CD4-positive, alpha-beta memory T cell (primary cell): ENCODE data around the gene MBNL1. TPM values are rescaled to one million over a fixed set of nuclear protein-coding genes. Genes with fewer than 3 reads are reported as not detected.

ENCODE experiments used
- CTCF ChIA-PET: fragments of 350-600 bp; sonication (Branson Sonifier 250); formaldehyde crosslinking; loops from one replicate; lab custom pipeline; 2021; ENCODE audit warnings: inconsistent platforms; ENCODE audit not compliant: partially characterized antibody; lab: Charles Lee
- POLR2A ChIA-PET: fragments of 350-600 bp; sonication (Branson Sonifier 250); formaldehyde crosslinking; loops from one replicate; lab custom pipeline; 2021; ENCODE audit not compliant: partially characterized antibody; lab: Charles Lee
- DNase-seq, 5 donors: peaks; one replicate each; pipeline versions ENCODE4 v3.0.0 to v3.0.0-alpha.2; 2020 to 2022; ENCODE audit warnings: mixed read lengths in 1 of 5
- H3K27ac ChIP-seq: one replicate; pipeline ENCODE4 v1.7.0; 2013; ENCODE audit warnings: low read depth, low read length
- H3K27me3 ChIP-seq: 2 replicates; pipeline ENCODE4 v1.7.0; 2013; ENCODE audit warnings: mild to moderate bottlenecking, low read length, moderate library complexity; ENCODE audit not compliant: insufficient read depth
- H3K36me3 ChIP-seq: 2 replicates; pipeline ENCODE4 v1.7.0; 2013; ENCODE audit warnings: mild to moderate bottlenecking, low read length, moderate library complexity; ENCODE audit not compliant: insufficient read depth
- H3K4me1 ChIP-seq: 2 replicates; pipeline ENCODE4 v1.7.0; 2013; ENCODE audit warnings: mild to moderate bottlenecking, low read length, moderate library complexity; ENCODE audit not compliant: insufficient read depth
- H3K4me3 ChIP-seq, 2 donors: one replicate each; pipeline ENCODE4 v1.7.0; 2013; ENCODE audit warnings: low read length in 2 of 2, mild to moderate bottlenecking in 1 of 2
- H3K9me3 ChIP-seq, 2 donors: one replicate each; pipeline ENCODE4 v1.7.0; 2013; ENCODE audit warnings: low read length in 2 of 2, control low read depth in 1 of 2; ENCODE audit not compliant: control insufficient read depth in 1 of 2
- H3K27ac Mint-ChIP-seq, 7 donors: one replicate each; pipeline ENCODE4 v1.8.0; 2020 to 2021; ENCODE audit warnings: mixed read lengths in 7 of 7, mild to moderate bottlenecking in 6 of 7, inconsistent platforms in 3 of 7, moderate library complexity in 3 of 7
- H3K27me3 Mint-ChIP-seq, 2 donors: one replicate each; pipeline ENCODE4 v1.8.0; 2020 to 2021; ENCODE audit warnings: mixed read lengths in 2 of 2
- H3K36me3 Mint-ChIP-seq, 2 donors: one replicate each; pipeline ENCODE4 v1.8.0; 2020 to 2021; ENCODE audit warnings: mixed read lengths in 2 of 2, inconsistent platforms in 1 of 2, mild to moderate bottlenecking in 1 of 2
- H3K4me1 Mint-ChIP-seq, 4 donors: one replicate each; pipeline ENCODE4 v1.8.0; 2020 to 2021; ENCODE audit warnings: mixed read lengths in 4 of 4, mild to moderate bottlenecking in 1 of 4
- H3K4me3 Mint-ChIP-seq, 8 donors: one replicate each; pipeline ENCODE4 v1.8.0; 2020 to 2021; ENCODE audit warnings: mixed read lengths in 8 of 8, mild to moderate bottlenecking in 7 of 8, moderate library complexity in 6 of 8, inconsistent platforms in 3 of 8
- H3K9me3 Mint-ChIP-seq, 8 donors: one replicate each; pipeline ENCODE4 v1.8.0; 2020 to 2021; ENCODE audit warnings: mixed read lengths in 8 of 8, mild to moderate bottlenecking in 5 of 8, inconsistent platforms in 3 of 8, moderate library complexity in 1 of 8
- intact Hi-C: fragments of 100-400 bp; cut with micrococcal nuclease; formaldehyde crosslinking; loops from one replicate; pipeline ENCODE4 v1.15.1; 2023
- polyA plus RNA-seq, 2 donors: library from polyadenylated mRNA; unstranded; fragments of 300-500 nt; fragmentation: Illumina TruSeq; gene quantifications; one replicate each; pipeline ENCODE4 v1.2.3, GENCODE V29; 2021
- total RNA-seq, 2 experiments: library from RNA; stranded (reverse); gene quantifications; one replicate each; pipeline ENCODE4 v1.2.3, GENCODE V29; 2021

MBNL1 gene
- total and polyA plus RNA-seq, 4 experiments from 2014 or later = 289 to 430 (median 361) TPM

DNA sequence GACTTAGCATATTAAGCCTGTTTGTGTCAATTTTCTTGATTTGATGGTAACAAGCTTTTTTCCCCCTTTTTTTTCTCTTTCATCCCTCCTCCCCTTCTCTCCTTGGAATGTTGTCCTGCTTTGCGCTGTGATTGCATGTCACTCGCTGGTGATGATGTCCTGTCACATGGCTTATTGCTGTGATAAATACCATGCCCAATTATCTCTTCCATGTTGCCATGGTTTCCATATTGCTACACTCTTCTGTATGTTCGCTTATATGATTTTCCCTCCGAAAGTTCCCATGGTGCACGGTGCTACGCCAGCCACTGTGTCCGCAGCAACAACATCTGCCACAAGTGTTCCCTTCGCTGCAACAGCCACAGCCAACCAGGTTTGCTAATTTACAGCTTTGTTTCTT lies 187.3 kb downstream of the MBNL1 start:
- Mint-ChIP-seq H3K36me3 (peaks cover 48 to 72% of the 10 kb centered on the region in 2 donors), H3K4me3 (peak overlapping the region in 2 of 8 donors; percentile 35 to 43), H3K4me1 (peaks cover 39 to 61% (median 51%) of the 10 kb centered on the region in 4 donors), H3K27me3 (no peaks in the 10 kb centered on the region), H3K9me3 (no peaks in the 10 kb centered on the region), H3K27ac (peak overlapping the region in 6 of 7 donors; percentile 2 to 93 (median 58))
- Histone ChIP-seq H3K27me3 (no peaks in the 10 kb centered on the region), H3K36me3 (peaks cover 54% of the 10 kb centered on the region), H3K4me1 (peaks cover 52% of the 10 kb centered on the region), H3K27ac (no peak overlapping the region), H3K4me3 (no peak overlapping the region), H3K9me3 (no peaks in the 10 kb centered on the region)
- DNase-seq = no peak
- CTCF ChIA-PET = interaction anchor here (1.8 kb wide), 1 partner anchor 11 kb away, joined by 6 read pairs; no protein-coding TSS in a partner anchor
- POLR2A ChIA-PET = no interaction called here
- intact Hi-C loops = no loop called here

DNA sequence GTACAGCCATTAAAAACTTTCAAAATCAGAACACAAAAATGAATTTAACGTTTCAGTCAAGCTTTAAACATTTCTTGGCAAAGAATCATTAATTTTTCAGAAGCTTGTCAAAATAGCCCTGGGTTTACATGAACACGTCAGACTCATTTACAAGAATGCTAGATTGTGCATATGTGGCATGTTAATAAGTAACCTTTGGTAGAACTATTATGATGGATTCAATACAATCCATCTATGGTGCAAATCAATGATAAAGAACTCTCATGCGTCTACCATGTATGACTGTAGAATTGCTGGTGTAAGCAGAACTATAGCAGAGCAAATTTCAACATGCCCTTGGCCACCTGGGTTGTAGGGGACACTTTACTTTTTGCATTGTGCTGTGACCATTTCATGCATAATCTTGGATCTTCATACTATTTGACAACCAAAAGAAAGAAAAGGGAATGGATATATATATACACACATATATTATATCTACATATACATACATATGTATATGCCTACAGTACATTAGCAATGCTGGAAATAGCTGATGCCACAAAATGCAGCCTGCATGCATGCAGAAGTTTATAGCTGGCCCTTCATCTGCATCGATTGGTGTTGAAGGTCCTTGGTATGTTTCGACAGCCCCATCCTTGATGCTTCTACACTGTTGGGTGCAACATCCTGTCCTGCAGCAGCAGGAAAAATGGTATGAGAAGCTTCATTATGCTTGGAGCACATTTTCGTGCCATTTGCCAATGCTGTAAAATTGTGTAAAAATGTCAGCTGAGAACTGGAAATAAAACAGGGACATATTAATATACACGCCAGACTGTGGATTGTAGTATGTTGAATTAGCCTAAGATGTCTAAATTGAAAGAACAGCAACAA lies 189.0 kb downstream of the MBNL1 start:
- Histone ChIP-seq H3K9me3 (no peaks in the 10 kb centered on the region), H3K27ac (peak overlapping the region; percentile 0), H3K4me1 (peaks cover 35% of the 10 kb centered on the region), H3K4me3 (no peak overlapping the region), H3K27me3 (no peaks in the 10 kb centered on the region), H3K36me3 (peaks cover 65% of the 10 kb centered on the region)
- DNase-seq = no peak
- ChIA-PET CTCF (interaction anchor here (0.8 to 1.7 kb wide), 5 partner anchors 9 to 274 kb away, joined by 3 to 9 read pairs (median 3); no protein-coding TSS in a partner anchor), POLR2A (interaction anchor here (0.5 to 0.9 kb wide), 2 partner anchors 9 to 1821 kb away, joined by 3 read pairs; no protein-coding TSS in a partner anchor)
- intact Hi-C loops = no loop called here
- H3K4me3 Mint-ChIP-seq = peak overlapping the region in 1 of 8 donors; percentile 9
- H3K27ac Mint-ChIP-seq = peak overlapping the region; percentile 22 to 79 (median 71)
- H3K9me3 Mint-ChIP-seq = no peaks in the 10 kb centered on the region
- no peaks in the 10 kb centered on the region for H3K27me3 Mint-ChIP-seq
- H3K4me1 Mint-ChIP-seq = peaks cover 28 to 45% (median 37%) of the 10 kb centered on the region in 4 donors
- peaks cover 38 to 65% of the 10 kb centered on the region in 2 donors for H3K36me3 Mint-ChIP-seq

DNA sequence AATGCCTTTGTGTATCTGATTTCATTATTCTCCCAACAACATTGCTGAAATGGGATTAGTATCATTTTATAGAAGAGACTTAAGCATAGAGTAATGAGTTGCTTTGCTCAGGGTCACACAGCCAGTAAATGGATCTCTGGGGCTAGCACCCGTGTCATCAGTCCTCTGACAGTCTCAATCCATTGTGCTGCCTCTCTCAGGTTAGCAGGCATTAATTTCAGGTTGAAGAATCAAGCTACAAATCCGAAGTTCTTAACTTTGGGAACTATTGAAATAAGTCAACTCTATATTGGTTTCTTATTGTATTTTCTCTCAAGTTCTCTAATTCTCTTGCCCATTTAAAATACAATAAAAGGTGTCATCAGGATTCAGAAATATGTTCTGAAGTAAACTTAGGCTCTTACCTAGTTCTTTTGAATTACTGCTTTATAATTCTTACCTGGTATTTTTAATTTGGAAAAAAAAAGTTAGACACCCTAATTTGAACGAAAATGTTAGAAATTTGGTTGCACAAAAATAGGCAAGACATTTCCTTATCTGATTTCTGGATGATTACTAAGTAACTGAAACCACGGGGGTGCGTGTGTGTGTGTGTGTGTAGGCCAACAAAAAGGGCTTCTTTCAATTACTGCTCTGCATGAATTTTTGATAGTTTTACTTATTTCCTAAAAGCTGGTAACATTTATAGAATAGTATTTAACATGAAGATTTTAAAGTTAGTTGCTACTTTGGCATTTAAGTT lies 189.8 kb downstream of the MBNL1 start:
- Histone ChIP-seq H3K36me3 (peaks cover 67% of the 10 kb centered on the region), H3K27me3 (no peaks in the 10 kb centered on the region), H3K27ac (peak overlapping the region; percentile 0), H3K9me3 (no peaks in the 10 kb centered on the region), H3K4me3 (no peak overlapping the region), H3K4me1 (peaks cover 30% of the 10 kb centered on the region)
- peak in 1 of 5 donors; percentile 35 for DNase-seq
- Mint-ChIP-seq H3K4me3 (peak overlapping the region in 1 of 8 donors; percentile 9), H3K27me3 (no peaks in the 10 kb centered on the region), H3K27ac (peak overlapping the region; percentile 55 to 79 (median 74)), H3K9me3 (no peaks in the 10 kb centered on the region), H3K36me3 (peaks cover 37 to 67% of the 10 kb centered on the region in 2 donors), H3K4me1 (peaks cover 28 to 44% (median 36%) of the 10 kb centered on the region in 4 donors)
- ChIA-PET POLR2A (interaction anchor here (0.5 to 0.9 kb wide), 3 partner anchors 8 to 1820 kb away, joined by 3 read pairs; no protein-coding TSS in a partner anchor), CTCF (interaction anchor here (0.7 to 1.3 kb wide), 3 partner anchors 11 to 274 kb away, joined by 3 to 5 read pairs (median 3); no protein-coding TSS in a partner anchor)
- intact Hi-C loops = no loop called here

DNA sequence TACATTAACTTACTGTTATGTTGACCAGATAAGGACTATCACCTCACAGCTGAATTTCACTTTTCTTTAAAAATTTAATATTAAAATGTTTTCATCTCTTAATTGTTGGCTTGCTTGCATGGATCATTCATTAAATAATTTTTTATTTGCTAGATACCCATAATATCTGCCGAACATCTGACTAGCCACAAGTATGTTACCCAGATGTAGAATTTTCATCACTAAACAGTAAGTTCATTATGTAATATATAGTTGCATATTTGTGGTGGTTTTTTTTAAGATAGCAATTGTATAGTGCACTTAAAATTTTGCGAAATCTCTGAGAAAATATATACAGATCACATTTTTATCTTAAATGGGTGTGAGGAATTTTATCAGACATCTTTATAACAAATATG lies 190.4 kb downstream of the MBNL1 start:
- Histone ChIP-seq H3K9me3 (no peaks in the 10 kb centered on the region), H3K4me3 (no peak overlapping the region), H3K36me3 (peaks cover 63% of the 10 kb centered on the region), H3K27me3 (no peaks in the 10 kb centered on the region), H3K27ac (no peak overlapping the region), H3K4me1 (peaks cover 29% of the 10 kb centered on the region)
- Mint-ChIP-seq H3K4me3 (no peak overlapping the region), H3K36me3 (peaks cover 37 to 66% of the 10 kb centered on the region in 2 donors), H3K9me3 (no peaks in the 10 kb centered on the region), H3K27me3 (no peaks in the 10 kb centered on the region), H3K4me1 (peaks cover 26 to 40% (median 33%) of the 10 kb centered on the region in 4 donors), H3K27ac (peak overlapping the region in 3 of 7 donors; percentile 55 to 78 (median 74))
- no peak for DNase-seq
- intact Hi-C loops = no loop called here
- ChIA-PET POLR2A (interaction anchor here (0.8 kb wide), 1 partner anchor 22 kb away, joined by 3 read pairs; no protein-coding TSS in a partner anchor), CTCF (interaction anchor here (0.7 to 1.3 kb wide), 3 partner anchors 11 to 275 kb away, joined by 3 to 5 read pairs (median 3); no protein-coding TSS in a partner anchor)

DNA sequence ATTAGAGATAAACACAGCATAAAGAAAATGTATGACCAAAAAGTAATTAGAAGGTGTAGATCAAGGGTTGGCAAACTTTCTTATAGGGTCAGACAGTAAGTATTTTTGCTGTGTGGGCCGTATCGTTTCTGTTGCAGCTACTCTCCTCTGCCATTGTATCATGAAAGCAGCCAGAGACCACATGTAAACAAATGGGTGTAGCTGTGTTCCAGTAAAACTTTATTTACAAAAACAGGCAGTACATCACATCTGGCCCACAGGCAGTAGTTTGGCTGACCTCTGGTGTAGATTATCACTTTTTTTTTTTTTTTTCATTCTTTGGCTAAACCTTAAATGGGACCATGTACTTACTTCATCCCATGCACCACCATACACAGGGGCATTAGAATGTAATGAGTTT lies 190.8 kb downstream of the MBNL1 start:
- intact Hi-C loops = no loop called here
- peak overlapping the region in 5 of 7 donors; percentile 23 to 88 (median 74) for H3K27ac Mint-ChIP-seq
- H3K4me3 ChIP-seq = no peak overlapping the region
- no peaks in the 10 kb centered on the region for H3K9me3 Mint-ChIP-seq
- no peak overlapping the region for H3K4me3 Mint-ChIP-seq
- CTCF ChIA-PET = interaction anchor here (0.7 to 1.3 kb wide), 3 partner anchors 12 to 276 kb away, joined by 3 to 5 read pairs (median 3); no protein-coding TSS in a partner anchor
- no peaks in the 10 kb centered on the region for H3K9me3 ChIP-seq
- H3K4me1 ChIP-seq = peaks cover 26% of the 10 kb centered on the region
- peaks cover 61% of the 10 kb centered on the region for H3K36me3 ChIP-seq
- H3K27me3 Mint-ChIP-seq = no peaks in the 10 kb centered on the region
- H3K36me3 Mint-ChIP-seq = peaks cover 35 to 64% of the 10 kb centered on the region in 2 donors
- no peaks in the 10 kb centered on the region for H3K27me3 ChIP-seq
- H3K4me1 Mint-ChIP-seq = peaks cover 24 to 36% (median 30%) of the 10 kb centered on the region in 4 donors
- POLR2A ChIA-PET = interaction anchor here (0.8 kb wide), 1 partner anchor 22 kb away, joined by 3 read pairs; no protein-coding TSS in a partner anchor
- no peak overlapping the region for H3K27ac ChIP-seq
- DNase-seq = no peak

DNA sequence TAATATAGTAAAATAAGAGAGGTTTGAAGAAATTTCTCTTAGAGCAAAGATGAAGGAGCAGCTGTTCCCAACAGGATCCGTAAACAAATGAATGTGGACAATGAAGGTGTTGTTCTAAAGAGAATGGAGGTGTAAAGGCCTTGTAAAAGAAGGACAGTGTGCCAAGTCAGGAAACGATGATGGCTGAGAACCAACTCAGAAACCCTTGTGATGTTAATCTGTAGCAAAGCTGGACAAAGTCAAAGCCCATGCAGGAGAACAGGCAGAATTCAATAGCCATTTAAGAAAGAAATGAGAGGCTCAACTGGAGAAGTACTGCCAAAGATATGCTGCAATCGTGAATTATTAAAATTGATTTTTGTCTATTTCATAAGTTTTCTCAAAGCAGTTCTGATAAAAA lies 192.2 kb downstream of the MBNL1 start:
- peaks cover 58% of the 10 kb centered on the region for H3K36me3 ChIP-seq
- POLR2A ChIA-PET = no interaction called here
- H3K4me1 ChIP-seq = peaks cover 22% of the 10 kb centered on the region

More for the DNA sequence above, 192.2 kb downstream of the MBNL1 start:
- H3K27me3 ChIP-seq = no peaks in the 10 kb centered on the region
- DNase-seq = no peak
- Mint-ChIP-seq H3K27ac (peak overlapping the region in 6 of 7 donors; percentile 24 to 91 (median 45)), H3K4me3 (no peak overlapping the region), H3K4me1 (peaks cover 20 to 27% (median 24%) of the 10 kb centered on the region in 4 donors), H3K9me3 (no peaks in the 10 kb centered on the region), H3K36me3 (peaks cover 35 to 69% of the 10 kb centered on the region in 2 donors), H3K27me3 (no peaks in the 10 kb centered on the region)
- H3K4me3 ChIP-seq = no peak overlapping the region
- intact Hi-C loops = no loop called here
- peak overlapping the region; percentile 9 for H3K27ac ChIP-seq
- no peaks in the 10 kb centered on the region for H3K9me3 ChIP-seq
- CTCF ChIA-PET = interaction anchor here (1.0 to 1.3 kb wide), 3 partner anchors 11 to 277 kb away, joined by 3 to 7 read pairs (median 3); no protein-coding TSS in a partner anchor
